HL-60/S4 treated with retinoic acid at 250 ng/mL for 4 days and 3 days (cell line): ENCODE results near the gene RNH1.
"Not testable (repeated sequence)": the region's sequence is repeated elsewhere in the genome, so short reads cannot be mapped to it uniquely, and the experiment has no call there.

Source experiments
- in situ Hi-C: fragments of 300-500 bp; cut with MboI; formaldehyde crosslinking; loops from 2 replicates; pipeline ENCODE4 v1.7.0; 2022; ENCODE audit warnings: low sequenced_read_pairs

RNH1 gene

GRCh38 chr11:477052-477715 is 29.9 kb downstream of the RNH1 start:
- in situ Hi-C loops = no loop called here

- in situ Hi-C loops = no loop called here
These were observed 30.6 kb downstream of the RNH1 start for GRCh38 chr11:476416-476815.

GRCh38 chr11:475941-476340 is 31.1 kb downstream of the RNH1 start:
- in situ Hi-C loops = no loop called here

GRCh38 chr11:474914-475506 is 32.0 kb downstream of the RNH1 start:
- in situ Hi-C loops = no loop called here

- in situ Hi-C loops = no loop called here
These were observed 32.9 kb downstream of the RNH1 start for GRCh38 chr11:473962-474785.

- in situ Hi-C loops = no loop called here
These were observed 33.6 kb downstream of the RNH1 start for GRCh38 chr11:473415-473814.

GRCh38 chr11:472816-473215 is 34.2 kb downstream of the RNH1 start:
- in situ Hi-C loops = no loop called here

GRCh38 chr11:472272-472671 is 34.8 kb downstream of the RNH1 start:
- in situ Hi-C loops = no loop called here

GRCh38 chr11:471468-472145 is 35.4 kb downstream of the RNH1 start:
- in situ Hi-C loops = no loop called here

GRCh38 chr11:469684-470560 is 37.1 kb downstream of the RNH1 start:
- in situ Hi-C loops = no loop called here

- in situ Hi-C loops = not testable (repeated sequence)
These were observed 37.9 kb downstream of the RNH1 start for GRCh38 chr11:469026-469683.

- in situ Hi-C loops = no loop called here
These were observed 38.5 kb downstream of the RNH1 start for GRCh38 chr11:468493-468892.

- in situ Hi-C loops = no loop called here
These were observed 39.0 kb downstream of the RNH1 start for GRCh38 chr11:468036-468435.

GRCh38 chr11:465896-466530 is 41.0 kb downstream of the RNH1 start:
- in situ Hi-C loops = no loop called here

- in situ Hi-C loops = no loop called here
These were observed 42.7 kb downstream of the RNH1 start for GRCh38 chr11:464316-464715.

- in situ Hi-C loops = no loop called here
These were observed 44.7 kb downstream of the RNH1 start for GRCh38 chr11:462107-462890.

GRCh38 chr11:461626-462025 is 45.4 kb downstream of the RNH1 start:
- in situ Hi-C loops = no loop called here

- in situ Hi-C loops = no loop called here
These were observed 46.5 kb downstream of the RNH1 start for GRCh38 chr11:460331-461199.
